Spleen (tissue), 7 donors: ENCODE results near the gene MEF2C.

Source experiments
- CTCF ChIP-seq, 11 experiments: fragments of 200-600 bp in 7 of 11; fragments of 450-650 bp in 4 of 11; sonication (generic) in 4 of 11; IDR thresholded peaks in 8 of 11; conservative IDR thresholded peaks in 3 of 11; 1 replicate in 7 of 11; 2 replicates in 4 of 11; pipeline versions ENCODE4 v1.4.0 to v1.8.0; 2016 to 2021; ENCODE audit warnings: antibody characterized with exemption in 11 of 11, inconsistent platforms in 4 of 11, mild to moderate bottlenecking in 1 of 11
- POLR2A ChIP-seq, 3 donors: fragments of 450-650 bp; IDR thresholded peaks; one replicate each; pipeline ENCODE4 v1.5.1; 2017; ENCODE audit warnings: antibody characterized with exemption in 3 of 3, mild to moderate bottlenecking in 1 of 3
- POLR2AphosphoS5 ChIP-seq, 3 donors: sonication (generic); formaldehyde crosslinking; IDR thresholded peaks; one replicate each; pipeline ENCODE4 v1.5.1; 2017; ENCODE audit warnings: antibody characterized with exemption in 3 of 3
- donor health status: DM: no; HTN: no; CAD: no; lungs with moderate emphysema.
- donor health status: DM: no; HTN: no; CAD: no.
- donor health status: DM: no; HTN: no; CAD: no.

- TF ChIP-seq CTCF (IDR thresholded peaks at IDR 0.05 in 8 of 11, conservative IDR thresholded peaks at IDR 0.05 in 3 of 11) (no peak), POLR2A (IDR thresholded peaks at IDR 0.05) (no peak), POLR2AphosphoS5 (IDR thresholded peaks at IDR 0.05) (no peak)
Observed at GRCh38 chr5:88760527-88760926, 122.5 kb downstream of the MEF2C start.
